Naive thymus-derived CD4-positive, alpha-beta T cell (primary cell): ENCODE measurements around the gene GSAP. TPM values are rescaled to one million over a fixed set of nuclear protein-coding genes. Genes with fewer than 3 reads are reported as not detected.
"Not testable (repeated sequence)": the region's sequence is repeated elsewhere in the genome, so short reads cannot be mapped to it uniquely, and the experiment has no call there.

Source experiments
- ATAC-seq: fragments of 150-1000 bp; cut with Tn5 transposase; 2 replicates; pipeline ENCODE4 v1.10.0; 2021; ENCODE audit warnings: mild to moderate bottlenecking, moderate library complexity
- CTCF ChIA-PET: fragments of 350-600 bp; sonication (Branson Sonifier 250); formaldehyde crosslinking; loops from one replicate; lab custom pipeline; 2021; ENCODE audit warnings: antibody characterized with exemption; lab: Charles Lee
- POLR2A ChIA-PET: fragments of 350-600 bp; sonication (Branson Sonifier 250); formaldehyde crosslinking; loops from one replicate; lab custom pipeline; 2021; ENCODE audit warnings: antibody characterized with exemption, inconsistent platforms; lab: Charles Lee
- DNase-seq, 9 donors: peaks; one replicate each; pipeline versions ENCODE4 v3.0.0 to v3.0.0-alpha.2; 2020 to 2022; ENCODE audit warnings: mixed read lengths in 1 of 9
- H3K27ac ChIP-seq: one replicate; pipeline ENCODE4 v1.7.0; 2013; ENCODE audit warnings: mild to moderate bottlenecking, low read depth, low read length, moderate library complexity
- H3K27me3 ChIP-seq, 2 donors: one replicate each; pipeline ENCODE4 v1.7.0; 2013; ENCODE audit warnings: low read length in 2 of 2, mild to moderate bottlenecking in 2 of 2, moderate library complexity in 2 of 2; ENCODE audit not compliant: control insufficient read depth in 2 of 2, insufficient read depth in 2 of 2
- H3K36me3 ChIP-seq, 3 experiments: 1 replicate in 2 of 3; 2 replicates in 1 of 3; pipeline ENCODE4 v1.7.0; 2013; ENCODE audit warnings: low read length in 3 of 3, mild to moderate bottlenecking in 3 of 3, moderate library complexity in 1 of 3; ENCODE audit not compliant: insufficient read depth in 3 of 3, control insufficient read depth in 2 of 3
- H3K4me1 ChIP-seq, 2 donors: one replicate each; pipeline ENCODE4 v1.7.0; 2013; ENCODE audit warnings: low read length in 2 of 2, mild to moderate bottlenecking in 2 of 2, moderate library complexity in 1 of 2; ENCODE audit not compliant: control insufficient read depth in 2 of 2, insufficient read depth in 2 of 2
- H3K4me3 ChIP-seq: 2 replicates; pipeline ENCODE4 v1.7.0; 2013; ENCODE audit warnings: mild to moderate bottlenecking, low read length
- H3K9me3 ChIP-seq, 3 experiments: 1 replicate in 2 of 3; 2 replicates in 1 of 3; pipeline ENCODE4 v1.7.0; 2013; ENCODE audit warnings: low read length in 3 of 3; ENCODE audit not compliant: control insufficient read depth in 2 of 3
- H3K27ac Mint-ChIP-seq, 9 donors: one replicate each; pipeline ENCODE4 v1.8.0; 2020 to 2022; ENCODE audit warnings: mixed read lengths in 9 of 9, mild to moderate bottlenecking in 8 of 9, moderate library complexity in 5 of 9, inconsistent platforms in 2 of 9
- H3K27me3 Mint-ChIP-seq, 5 donors: one replicate each; pipeline ENCODE4 v1.8.0; 2021 to 2022; ENCODE audit warnings: mixed read lengths in 5 of 5, mild to moderate bottlenecking in 1 of 5
- H3K36me3 Mint-ChIP-seq, 5 donors: one replicate each; pipeline ENCODE4 v1.8.0; 2020 to 2022; ENCODE audit warnings: mixed read lengths in 5 of 5, mild to moderate bottlenecking in 3 of 5, inconsistent platforms in 1 of 5
- H3K4me1 Mint-ChIP-seq, 7 donors: one replicate each; pipeline ENCODE4 v1.8.0; 2020 to 2022; ENCODE audit warnings: mixed read lengths in 7 of 7, mild to moderate bottlenecking in 3 of 7, inconsistent platforms in 1 of 7
- H3K4me3 Mint-ChIP-seq, 10 donors: one replicate each; pipeline ENCODE4 v1.8.0; 2020 to 2022; ENCODE audit warnings: mild to moderate bottlenecking in 10 of 10, mixed read lengths in 10 of 10, moderate library complexity in 6 of 10, inconsistent platforms in 2 of 10
- H3K9me3 Mint-ChIP-seq, 11 donors: one replicate each; pipeline ENCODE4 v1.8.0; 2020 to 2022; ENCODE audit warnings: mixed read lengths in 11 of 11, mild to moderate bottlenecking in 4 of 11, inconsistent platforms in 1 of 11, moderate library complexity in 1 of 11
- intact Hi-C, 2 donors: fragments of 100-400 bp; cut with micrococcal nuclease; formaldehyde crosslinking; loops; one replicate each; pipeline ENCODE4 v1.15.1; 2023
- polyA plus RNA-seq, 2 donors: library from polyadenylated mRNA; unstranded; fragments of 300-500 nt; fragmentation: Illumina TruSeq; gene quantifications; one replicate each; pipeline ENCODE4 v1.2.3, GENCODE V29; 2021
- total RNA-seq, 6 experiments: library from RNA in 5 of 6; stranded (reverse) in 5 of 6; gene quantifications; 1 replicate in 5 of 6; 2 replicates in 1 of 6; pipeline ENCODE4 v1.2.3 and lab custom pipeline; 2021 to 2026

GSAP gene, protein sequence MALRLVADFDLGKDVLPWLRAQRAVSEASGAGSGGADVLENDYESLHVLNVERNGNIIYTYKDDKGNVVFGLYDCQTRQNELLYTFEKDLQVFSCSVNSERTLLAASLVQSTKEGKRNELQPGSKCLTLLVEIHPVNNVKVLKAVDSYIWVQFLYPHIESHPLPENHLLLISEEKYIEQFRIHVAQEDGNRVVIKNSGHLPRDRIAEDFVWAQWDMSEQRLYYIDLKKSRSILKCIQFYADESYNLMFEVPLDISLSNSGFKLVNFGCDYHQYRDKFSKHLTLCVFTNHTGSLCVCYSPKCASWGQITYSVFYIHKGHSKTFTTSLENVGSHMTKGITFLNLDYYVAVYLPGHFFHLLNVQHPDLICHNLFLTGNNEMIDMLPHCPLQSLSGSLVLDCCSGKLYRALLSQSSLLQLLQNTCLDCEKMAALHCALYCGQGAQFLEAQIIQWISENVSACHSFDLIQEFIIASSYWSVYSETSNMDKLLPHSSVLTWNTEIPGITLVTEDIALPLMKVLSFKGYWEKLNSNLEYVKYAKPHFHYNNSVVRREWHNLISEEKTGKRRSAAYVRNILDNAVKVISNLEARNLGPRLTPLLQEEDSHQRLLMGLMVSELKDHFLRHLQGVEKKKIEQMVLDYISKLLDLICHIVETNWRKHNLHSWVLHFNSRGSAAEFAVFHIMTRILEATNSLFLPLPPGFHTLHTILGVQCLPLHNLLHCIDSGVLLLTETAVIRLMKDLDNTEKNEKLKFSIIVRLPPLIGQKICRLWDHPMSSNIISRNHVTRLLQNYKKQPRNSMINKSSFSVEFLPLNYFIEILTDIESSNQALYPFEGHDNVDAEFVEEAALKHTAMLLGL
- total RNA-seq, result 10 to 100 TPM; 14.9 to 59.8 (median 29.2) TPM
- 1 to 10 TPM; 6.6 to 7.3 TPM for polyA plus RNA-seq
- total RNA-seq (lab: John Stamatoyannopoulos, UW), result 41.5 reads per million, percentile 67 among the genes with 10 or more reads in this experiment

- POLR2A ChIA-PET, result interaction anchor here (0.6 to 3.5 kb wide), 6 partner anchors 9 to 67 kb away, joined by 3 to 26 read pairs (median 6); no protein-coding TSS in a partner anchor
- Histone ChIP-seq H3K4me3 (peak within 1 kb of the TSS; percentile 75), H3K27ac (peak within 1 kb of the TSS; percentile 71), H3K27me3 (no peaks in the 10 kb centered on the region), H3K36me3 (peaks cover 0 to 6% (median 0%) of the 10 kb centered on the region in 3 experiments), H3K9me3 (no peaks in the 10 kb centered on the region), H3K4me1 (peaks cover 7 to 8% of the 10 kb centered on the region in 2 donors)
- intact Hi-C loops, result loop anchor here (1.0 to 2.0 kb wide), 8 partner anchors 9 to 382 kb away; partner anchors contain the start of genes CCDC146 (in 1 of the 2), PHTF2 (in 1 of the 2), PTPN12 (in 1 of the 2) and RSBN1L (in 1 of the 2)
- DNase-seq (peak; percentile 36 to 59 (median 47)), ATAC-seq (peak; percentile 83)
- Mint-ChIP-seq H3K4me3 (peak within 1 kb of the TSS; percentile 67 to 87 (median 83)), H3K27ac (peak within 1 kb of the TSS; percentile 56 to 89 (median 86)), H3K27me3 (peaks cover 0 to 25% (median 0%) of the 10 kb centered on the region in 5 donors), H3K4me1 (peaks cover 25 to 56% (median 49%) of the 10 kb centered on the region in 7 donors), H3K9me3 (no peaks in the 10 kb centered on the region), H3K36me3 (peaks cover 0 to 6% (median 0%) of the 10 kb centered on the region in 5 donors)
- CTCF ChIA-PET, result interaction anchor here (0.6 to 0.7 kb wide), 3 partner anchors 9 to 76 kb away, joined by 3 to 4 read pairs (median 3); no protein-coding TSS in a partner anchor
These were observed at the start of gene GSAP for GRCh38 chr7:77415823-77416620. Gene GSAP, minus strand, starts transcription at chr7:77416349. Its CDS starts 28 bp downstream, at chr7:77416321.

DNA sequence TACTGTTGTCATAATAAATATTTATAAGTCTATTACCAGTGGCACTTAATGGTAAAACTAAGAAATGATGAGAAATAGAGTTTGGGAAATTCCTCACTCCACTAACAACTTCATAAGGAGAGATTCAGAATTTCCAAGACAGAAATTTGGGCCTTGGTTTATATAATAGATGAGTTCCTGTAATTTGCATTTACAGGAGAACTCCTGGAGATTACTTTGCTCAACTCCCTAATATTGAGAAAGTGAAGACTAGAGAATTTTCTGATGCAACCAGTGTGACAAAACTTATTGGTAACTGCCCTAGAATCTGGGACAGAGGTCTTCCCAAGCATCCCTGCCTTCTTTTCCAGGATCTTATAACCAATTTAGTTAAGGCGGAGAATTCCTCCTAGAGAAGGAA lies 49.1 kb upstream of the GSAP start:
- Histone ChIP-seq H3K36me3 (no peaks in the 10 kb centered on the region), H3K27me3 (no peaks in the 10 kb centered on the region), H3K9me3 (no peaks in the 10 kb centered on the region), H3K4me3 (no peak overlapping the region), H3K27ac (no peak overlapping the region), H3K4me1 (no peaks in the 10 kb centered on the region)
- peaks cover 0 to 2% (median 0%) of the 10 kb centered on the region in 5 donors for H3K27me3 Mint-ChIP-seq
- POLR2A ChIA-PET, result no interaction called here
- H3K27ac Mint-ChIP-seq, result no peak overlapping the region
- H3K4me3 Mint-ChIP-seq, result no peak overlapping the region
- no peak for DNase-seq
- no peak for ATAC-seq
- CTCF ChIA-PET, result no interaction called here
- peaks cover 0 to 4% (median 0%) of the 10 kb centered on the region in 5 donors for H3K36me3 Mint-ChIP-seq
- peaks cover 0 to 8% (median 1%) of the 10 kb centered on the region in 11 donors for H3K9me3 Mint-ChIP-seq
- peaks cover 0 to 4% (median 0%) of the 10 kb centered on the region in 7 donors for H3K4me1 Mint-ChIP-seq
- intact Hi-C loops, result no loop called here

GRCh38 chr7:77464589-77464988 lies 48.4 kb upstream of the GSAP start:
- intact Hi-C loops, result no loop called here
- no peak overlapping the region for H3K4me3 ChIP-seq
- POLR2A ChIA-PET, result no interaction called here
- H3K27ac ChIP-seq, result no peak overlapping the region
- Mint-ChIP-seq H3K27ac (no peak overlapping the region), H3K27me3 (peaks cover 0 to 2% (median 0%) of the 10 kb centered on the region in 5 donors), H3K9me3 (peaks cover 0 to 8% (median 1%) of the 10 kb centered on the region in 11 donors), H3K4me3 (no peak overlapping the region), H3K36me3 (peaks cover 0 to 4% (median 0%) of the 10 kb centered on the region in 5 donors), H3K4me1 (peaks cover 0 to 4% (median 0%) of the 10 kb centered on the region in 7 donors)
- CTCF ChIA-PET, result no interaction called here
- H3K27me3 ChIP-seq, result no peaks in the 10 kb centered on the region
- ATAC-seq, result no peak
- no peaks in the 10 kb centered on the region for H3K4me1 ChIP-seq
- no peaks in the 10 kb centered on the region for H3K9me3 ChIP-seq
- no peak for DNase-seq
- no peaks in the 10 kb centered on the region for H3K36me3 ChIP-seq

DNA sequence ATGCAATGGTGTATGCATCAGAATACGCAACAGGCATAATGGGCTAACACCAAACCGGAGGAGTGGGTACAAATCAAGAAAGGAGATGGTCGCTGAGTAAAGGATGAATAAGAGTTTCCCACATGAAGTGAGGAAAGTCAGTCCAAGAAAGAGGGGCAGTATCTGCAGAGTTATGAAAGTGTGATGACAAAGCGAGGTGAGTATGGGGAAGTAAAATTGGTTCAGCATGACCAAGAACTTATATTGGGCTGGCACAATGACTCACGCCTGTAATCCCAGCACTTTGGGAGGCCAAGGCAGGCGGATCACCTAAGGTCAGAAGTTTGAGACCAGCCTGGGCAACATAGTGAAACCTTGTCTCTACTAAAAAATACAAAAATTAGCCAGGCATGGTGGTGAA lies 47.5 kb upstream of the GSAP start:
- H3K36me3 Mint-ChIP-seq, intact Hi-C loops, POLR2A ChIA-PET: not testable (repeated sequence)

GRCh38 chr7:77461842-77462241 lies 45.7 kb upstream of the GSAP start:
- Mint-ChIP-seq H3K9me3 (no peaks in the 10 kb centered on the region), H3K4me3 (no peak overlapping the region), H3K27me3 (peaks cover 0 to 8% (median 0%) of the 10 kb centered on the region in 5 donors), H3K36me3 (no peaks in the 10 kb centered on the region), H3K27ac (no peak overlapping the region), H3K4me1 (peaks cover 0 to 2% (median 0%) of the 10 kb centered on the region in 7 donors)
- no peak for DNase-seq
- ChIA-PET CTCF (no interaction called here), POLR2A (no interaction called here)
- ATAC-seq, result no peak
- H3K27me3 ChIP-seq, result no peaks in the 10 kb centered on the region
- H3K4me1 ChIP-seq, result no peaks in the 10 kb centered on the region
- H3K36me3 ChIP-seq, result no peaks in the 10 kb centered on the region
- H3K27ac ChIP-seq, result no peak overlapping the region
- no peaks in the 10 kb centered on the region for H3K9me3 ChIP-seq
- intact Hi-C loops, result no loop called here
- H3K4me3 ChIP-seq, result no peak overlapping the region

More for the DNA sequence above, 47.5 kb upstream of the GSAP start:
- H3K4me3 Mint-ChIP-seq, H3K27me3 Mint-ChIP-seq, CTCF ChIA-PET, H3K27ac ChIP-seq, H3K9me3 Mint-ChIP-seq, H3K4me3 ChIP-seq, H3K9me3 ChIP-seq, H3K4me1 ChIP-seq, H3K4me1 Mint-ChIP-seq, DNase-seq, H3K27ac Mint-ChIP-seq, H3K27me3 ChIP-seq, H3K36me3 ChIP-seq: not testable (repeated sequence)
- ATAC-seq, result peak; percentile 82

DNA sequence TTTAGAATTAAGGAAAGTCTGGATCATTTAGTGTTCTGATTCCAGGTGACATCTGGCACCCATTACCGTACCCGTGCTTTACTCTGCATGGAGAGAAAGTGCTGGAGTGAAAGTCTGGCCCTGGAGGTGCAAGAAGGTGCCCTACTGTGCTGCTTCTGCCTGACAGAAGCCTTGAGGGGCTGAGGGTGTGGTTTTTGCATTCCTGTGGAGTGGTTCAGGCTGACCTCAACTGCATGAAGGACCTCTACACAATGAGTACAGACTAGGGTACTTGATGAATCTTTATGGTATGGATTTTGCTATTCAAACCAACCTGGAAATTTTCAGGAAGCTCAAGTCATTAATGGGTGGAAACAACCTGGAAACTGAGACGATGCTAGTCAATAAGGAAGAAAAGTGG lies 45.1 kb upstream of the GSAP start:
- no peaks in the 10 kb centered on the region for H3K36me3 ChIP-seq
- H3K36me3 Mint-ChIP-seq, result no peaks in the 10 kb centered on the region
- ChIA-PET CTCF (no interaction called here), POLR2A (no interaction called here)
- H3K4me3 ChIP-seq, result no peak overlapping the region
- H3K27ac ChIP-seq, result no peak overlapping the region
- no peak for DNase-seq
- peaks cover 0 to 1% (median 0%) of the 10 kb centered on the region in 7 donors for H3K4me1 Mint-ChIP-seq
- H3K9me3 Mint-ChIP-seq, result no peaks in the 10 kb centered on the region
- H3K4me1 ChIP-seq, result no peaks in the 10 kb centered on the region
- no peaks in the 10 kb centered on the region for H3K9me3 ChIP-seq
- H3K4me3 Mint-ChIP-seq, result no peak overlapping the region
- no peak overlapping the region for H3K27ac Mint-ChIP-seq
- H3K27me3 Mint-ChIP-seq, result peaks cover 0 to 12% (median 0%) of the 10 kb centered on the region in 5 donors
- intact Hi-C loops, result no loop called here
- no peak for ATAC-seq
- H3K27me3 ChIP-seq, result no peaks in the 10 kb centered on the region
